ENCODE measurements around the gene TRIM44. TPM values are rescaled to one million over a fixed set of nuclear protein-coding genes. Genes with fewer than 3 reads are reported as not detected.

Gene TRIM44
- polyA plus RNA-seq, 1 donor (not counting 4 experiments of a cell fraction or from before 2014, with no cell fraction given), result 48.3 TPM

- Histone ChIP-seq H3K9me1 (ENCODE audit: control insufficient read depth, extremely low read depth, insufficient read depth, low read length) (no peaks in the 10 kb centered on the region), H3K4me1 (ENCODE audit: control insufficient read depth, extremely low read depth, insufficient read depth, low read length) (peaks cover 8% of the 10 kb centered on the region), H3K36me3 (ENCODE audit: control insufficient read depth in 2 of 2, extremely low read depth in 1 of 2, insufficient read depth in 2 of 2, low read length in 2 of 2) (peaks cover 0 to 4% of the 10 kb centered on the region in 2 experiments), H3K27me3 (ENCODE audit: control insufficient read depth, extremely low read depth, insufficient read depth, low read length) (no peaks in the 10 kb centered on the region), H3K79me2 (ENCODE audit: control insufficient read depth, insufficient read depth, low read length) (no peaks in the 10 kb centered on the region), H3K9ac (ENCODE audit: control insufficient read depth, extremely low read depth, insufficient read depth, low read length) (no peak overlapping the region), H3K4me3 (ENCODE audit: control insufficient read depth in 2 of 3, extremely low read depth in 1 of 3, insufficient read depth in 2 of 3, low read depth in 1 of 3, low read length in 3 of 3) (no peak overlapping the region), H3K27ac (ENCODE audit: control insufficient read depth, insufficient read depth, low read length) (no peak overlapping the region), H3K4me2 (ENCODE audit: control insufficient read depth, extremely low read depth, insufficient read depth, low read depth, low read length) (no peak overlapping the region), H3K9me3 (ENCODE audit: control insufficient read depth, low read depth, low read length) (no peaks in the 10 kb centered on the region), H2AFZ (ENCODE audit: control insufficient read depth, low read length) (no peak overlapping the region), H4K20me1 (ENCODE audit: control insufficient read depth, extremely low read depth, insufficient read depth, low read length) (no peaks in the 10 kb centered on the region)
- dilution Hi-C loops (cut with MboI; ENCODE audit: extremely low pct_ligation_motif_present, low sequenced_read_pairs), result loop anchor here (25.0 kb wide), 1 partner anchor 201 kb away; the partner anchor contains the start of gene FJX1
- TF ChIP-seq CTCF (optimal IDR thresholded peaks at IDR 0.05 in 1 of 3, IDR thresholded peaks at IDR 0.05 in 1 of 3, conservative IDR thresholded peaks at IDR 0.05 in 1 of 3; ENCODE audit: extremely low read depth in 1 of 3, insufficient read depth in 2 of 3, low read length in 3 of 3) (no peak), EZH2 (IDR thresholded peaks at IDR 0.05; ENCODE audit: low read length) (no peak)
- FAIRE-seq (peak; percentile 34), DNase-seq (ENCODE audit: low read depth, low spot score) (no peak)
Observed at GRCh38 chr11:35812828-35813227, 150.3 kb downstream of the TRIM44 start.

- no peaks in the 10 kb centered on the region for H3K9me3 ChIP-seq (ENCODE audit: control insufficient read depth, low read depth, low read length)
- FAIRE-seq (peak; percentile 36), DNase-seq (ENCODE audit: low read depth, low spot score) (no peak)
- H3K36me3 ChIP-seq (ENCODE audit: control insufficient read depth in 2 of 2, extremely low read depth in 1 of 2, insufficient read depth in 2 of 2, low read length in 2 of 2), result peaks cover 0 to 4% of the 10 kb centered on the region in 2 experiments
- no peak overlapping the region for H3K4me3 ChIP-seq (ENCODE audit: control insufficient read depth in 2 of 3, extremely low read depth in 1 of 3, insufficient read depth in 2 of 3, low read depth in 1 of 3, low read length in 3 of 3)
- no peaks in the 10 kb centered on the region for H3K79me2 ChIP-seq (ENCODE audit: control insufficient read depth, insufficient read depth, low read length)
- no peak overlapping the region for H3K4me2 ChIP-seq (ENCODE audit: control insufficient read depth, extremely low read depth, insufficient read depth, low read depth, low read length)
- H3K4me1 ChIP-seq (ENCODE audit: control insufficient read depth, extremely low read depth, insufficient read depth, low read length), result peaks cover 8% of the 10 kb centered on the region
- dilution Hi-C loops (cut with MboI; ENCODE audit: extremely low pct_ligation_motif_present, low sequenced_read_pairs), result loop anchor here (25.0 kb wide), 1 partner anchor 202 kb away; the partner anchor contains the start of gene FJX1
- H3K9me1 ChIP-seq (ENCODE audit: control insufficient read depth, extremely low read depth, insufficient read depth, low read length), result no peaks in the 10 kb centered on the region
- H2AFZ ChIP-seq (ENCODE audit: control insufficient read depth, low read length), result no peak overlapping the region
- H3K27ac ChIP-seq (ENCODE audit: control insufficient read depth, insufficient read depth, low read length), result no peak overlapping the region
- H3K9ac ChIP-seq (ENCODE audit: control insufficient read depth, extremely low read depth, insufficient read depth, low read length), result no peak overlapping the region
- no peaks in the 10 kb centered on the region for H3K27me3 ChIP-seq (ENCODE audit: control insufficient read depth, extremely low read depth, insufficient read depth, low read length)
- H4K20me1 ChIP-seq (ENCODE audit: control insufficient read depth, extremely low read depth, insufficient read depth, low read length), result no peaks in the 10 kb centered on the region
- TF ChIP-seq EZH2 (IDR thresholded peaks at IDR 0.05; ENCODE audit: low read length) (no peak), CTCF (optimal IDR thresholded peaks at IDR 0.05 in 1 of 3, IDR thresholded peaks at IDR 0.05 in 1 of 3, conservative IDR thresholded peaks at IDR 0.05 in 1 of 3; ENCODE audit: extremely low read depth in 1 of 3, insufficient read depth in 2 of 3, low read length in 3 of 3) (no peak)
Observed at GRCh38 chr11:35814081-35814695, 151.6 kb downstream of the TRIM44 start.
